Heart left ventricle (tissue), 16 donors: ENCODE results near the gene CD300C. TPM values are rescaled to one million over a fixed set of nuclear protein-coding genes. Genes with fewer than 3 reads are reported as not detected.

ENCODE experiments used
- ATAC-seq, 4 donors: fragments of 200-7000 bp; cut with Tn5 transposase; one replicate each; pipeline ENCODE4 v1.9.1; 2020 to 2022; ENCODE audit warnings: moderate library complexity in 4 of 4, mild to moderate bottlenecking in 3 of 4, moderate number of reproducible peaks in 1 of 4
- DNase-seq, 5 donors: peaks; one replicate each; pipeline ENCODE4 v3.0.0-alpha.2; 2020
- H3K27ac ChIP-seq, 12 donors: fragments of 200-600 bp; sonication (generic) in 4 of 12; one replicate each; pipeline versions ENCODE4 v1.5.0 to v1.8.0; 2016 to 2022; ENCODE audit warnings: mild to moderate bottlenecking in 2 of 12
- H3K27me3 ChIP-seq, 9 donors: fragments of 200-600 bp; sonication (generic) in 2 of 9; one replicate each; pipeline versions ENCODE4 v1.5.1 to v1.8.0; 2016 to 2022; ENCODE audit warnings: mild to moderate bottlenecking in 3 of 9
- H3K36me3 ChIP-seq, 9 donors: fragments of 200-600 bp; sonication (generic) in 2 of 9; one replicate each; pipeline versions ENCODE4 v1.5.0 to v1.8.0; 2018 to 2022; ENCODE audit warnings: mild to moderate bottlenecking in 2 of 9
- H3K4me1 ChIP-seq, 12 donors: fragments of 200-600 bp; sonication (generic) in 4 of 12; one replicate each; pipeline versions ENCODE4 v1.5.0 to v1.8.0; 2016 to 2022; ENCODE audit warnings: mild to moderate bottlenecking in 3 of 12
- H3K4me3 ChIP-seq, 12 donors: fragments of 200-600 bp; sonication (generic) in 4 of 12; one replicate each; pipeline versions ENCODE4 v1.5.0 to v1.8.0; 2017 to 2022; ENCODE audit warnings: mild to moderate bottlenecking in 9 of 12, moderate library complexity in 4 of 12
- H3K9me3 ChIP-seq, 12 donors: fragments of 200-600 bp; sonication (generic) in 4 of 12; one replicate each; pipeline versions ENCODE4 v1.5.0 to v1.8.0; 2016 to 2022; ENCODE audit warnings: mild to moderate bottlenecking in 1 of 12
- CTCF ChIP-seq, 12 donors: fragments of 200-600 bp; sonication (generic) in 4 of 12; IDR thresholded peaks; one replicate each; pipeline versions ENCODE4 v1.5.0 to v1.8.0; 2018 to 2022; ENCODE audit warnings: antibody characterized with exemption in 12 of 12, mild to moderate bottlenecking in 5 of 12
- POLR2A ChIP-seq, 2 donors: fragments of 450-650 bp; IDR thresholded peaks; one replicate each; pipeline ENCODE4 v1.6.1; 2017; ENCODE audit warnings: antibody characterized with exemption in 2 of 2, mild to moderate bottlenecking in 2 of 2, moderate library complexity in 2 of 2
- WGBS, 4 donors: extraction: QIAGEN DNeasy Blood & Tissue Kit in 2 of 4; methylation state at CpG; one replicate each; pipeline versions ENCODE4 v1.1.5 to v1.1.7; 2013 to 2018; 5-methylcytosine and 5-hydroxymethylcytosine counted together
- intact Hi-C, 10 donors: fragments of 100-400 bp; cut with DNase I; formaldehyde crosslinking; loops; one replicate each; pipeline versions ENCODE4 v1.11.1 to v1.14.2; 2022
- polyA plus RNA-seq, 2 donors: library from polyadenylated mRNA; stranded (reverse); fragments of 200-250 nt; gene quantifications; one replicate each; pipeline ENCODE4 v1.2.3, GENCODE V29; 2013
- total RNA-seq, 9 donors: library from RNA; depleted of rRNA in 2 of 9; stranded (reverse); fragments of >200 nt in 2 of 9; fragmentation: NEBNext Ultra II Directional in 3 of 9; extraction: Animal tissue kit (Norgen Biotek cat#: 25700) in 3 of 9; gene quantifications; one replicate each; pipeline versions ENCODE4 v1.1.0 to v1.2.4, GENCODE V29; 2016 to 2023
- donor health status: ischemic (EF 13 %, LVEDD 7.1; RV severe dilation, severe dysfunction).
- donor health status: healthy with polysubstance abuse.
- donor health status: DM: no; HTN: yes; CAD: no.
- donor health status: DM: no; HTN: no; CAD: no.
- donor health status: ischemic (EF 25% LVEDD 6.9; RV normal size, moderate dysfunction).
- donor health status: ischemic (EF 25% LVEDD 5.7; RV mildly dilated, moderate dysfunction).
- donor health status: healthy.
- donor health status: DM: yes; HTN: yes; CAD: no.
- donor health status: ischemic (EF 35%, LVEDD 5.7; RV mildly dilated, moderate dysfunction).
- donor health status: nonischemic (EF 11% LVEDD 7.7; RV severe dilation, severe dysfunction).
- donor health status: DM: yes; HTN: yes; CAD: no.
- donor health status: PGD.
- donor health status: ischemic (EF 29% LVEDD 5.4; RV normal size, mild dysfunction).
- donor health status: nonischemic (EF 23%, LVEDD 6.1; RV moderate dilation, normal function).

The CD300C gene
- total and polyA plus RNA-seq, 11 donors, result 0.11 to 5.0 (median 0.61) TPM; not detected in 3

- H3K27ac ChIP-seq, result peak overlapping the region in 1 of 12 donors; percentile 52
- no peak for ATAC-seq
- peaks cover 0 to 2% (median 0%) of the 10 kb centered on the region in 9 donors for H3K27me3 ChIP-seq
- H3K4me1 ChIP-seq, result peaks cover 0 to 50% (median 0%) of the 10 kb centered on the region in 12 donors
- H3K4me3 ChIP-seq, result no peak overlapping the region
- no peak for DNase-seq
- 73 to 96% (median 89%) methylated on average over 3 of the region's 3 CpGs for WGBS, 4 donors
- peaks cover 0 to 6% (median 0%) of the 10 kb centered on the region in 12 donors for H3K9me3 ChIP-seq
- intact Hi-C loops, result no loop called here
- no peaks in the 10 kb centered on the region for H3K36me3 ChIP-seq
- TF ChIP-seq POLR2A (IDR thresholded peaks at IDR 0.05), result no peak
- TF ChIP-seq CTCF (IDR thresholded peaks at IDR 0.05), result no peak
These were observed 29.2 kb downstream of the CD300C start for GRCh38 chr17:74516561-74517328.

- 72 to 82% (median 81%) methylated on average over 4 of the region's 4 CpGs for WGBS, 4 donors
- ATAC-seq (no peak), DNase-seq (no peak)
- H3K9me3 ChIP-seq, result peaks cover 0 to 6% (median 0%) of the 10 kb centered on the region in 12 donors
- TF ChIP-seq CTCF (IDR thresholded peaks at IDR 0.05) (no peak), POLR2A (IDR thresholded peaks at IDR 0.05) (no peak)
- H3K27me3 ChIP-seq, result peaks cover 0 to 2% (median 0%) of the 10 kb centered on the region in 9 donors
- H3K27ac ChIP-seq, result no peak overlapping the region
- peaks cover 0 to 45% (median 0%) of the 10 kb centered on the region in 12 donors for H3K4me1 ChIP-seq
- no peak overlapping the region for H3K4me3 ChIP-seq
- intact Hi-C loops, result no loop called here
- H3K36me3 ChIP-seq, result no peaks in the 10 kb centered on the region
These were observed 30.0 kb downstream of the CD300C start for GRCh38 chr17:74515941-74516340.

DNA sequence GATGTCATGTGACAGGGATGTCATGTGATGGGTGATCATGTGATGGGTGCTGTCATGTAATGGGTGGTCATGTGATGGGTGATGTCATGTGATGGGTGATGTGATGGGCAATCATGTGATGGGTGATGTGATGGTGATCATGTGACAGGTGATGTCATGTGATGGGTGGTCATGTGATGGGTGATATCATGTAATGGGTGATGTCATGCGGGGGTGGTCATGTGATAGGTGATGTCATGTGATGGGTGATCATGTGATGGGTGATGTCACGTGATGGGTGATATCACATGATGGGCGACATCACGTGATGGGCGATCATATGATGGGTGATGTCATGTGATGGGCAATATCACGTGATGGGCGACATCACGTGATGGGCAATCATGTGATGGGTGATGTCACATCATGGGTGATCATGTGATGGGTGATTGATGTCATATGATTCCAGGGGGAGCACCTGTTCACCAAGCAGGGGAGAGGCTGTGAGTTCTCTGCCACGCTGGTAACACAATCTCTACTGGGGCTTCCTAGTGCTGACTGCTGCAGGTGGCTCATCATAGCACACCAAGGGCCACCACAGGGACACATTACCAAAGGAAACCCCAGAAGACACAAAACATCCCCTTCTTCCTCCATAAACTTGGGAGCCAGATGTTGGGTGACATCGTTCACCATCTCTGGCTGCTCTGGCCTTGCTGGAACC, 31.1 kb downstream of the CD300C start:
- H3K27ac ChIP-seq, result no peak overlapping the region
- DNase-seq (no peak), ATAC-seq (no peak)
- H3K4me3 ChIP-seq, result no peak overlapping the region
- intact Hi-C loops, result no loop called here
- no peaks in the 10 kb centered on the region for H3K36me3 ChIP-seq
- peaks cover 0 to 6% (median 0%) of the 10 kb centered on the region in 12 donors for H3K9me3 ChIP-seq
- peaks cover 0 to 37% (median 0%) of the 10 kb centered on the region in 12 donors for H3K4me1 ChIP-seq
- H3K27me3 ChIP-seq, result peaks cover 0 to 2% (median 0%) of the 10 kb centered on the region in 9 donors
- 93 to 96% (median 94%) methylated on average over 10 of the region's 10 CpGs for WGBS, 4 donors
- no peak for TF ChIP-seq POLR2A (IDR thresholded peaks at IDR 0.05)
- TF ChIP-seq CTCF (IDR thresholded peaks at IDR 0.05), result no peak

DNA sequence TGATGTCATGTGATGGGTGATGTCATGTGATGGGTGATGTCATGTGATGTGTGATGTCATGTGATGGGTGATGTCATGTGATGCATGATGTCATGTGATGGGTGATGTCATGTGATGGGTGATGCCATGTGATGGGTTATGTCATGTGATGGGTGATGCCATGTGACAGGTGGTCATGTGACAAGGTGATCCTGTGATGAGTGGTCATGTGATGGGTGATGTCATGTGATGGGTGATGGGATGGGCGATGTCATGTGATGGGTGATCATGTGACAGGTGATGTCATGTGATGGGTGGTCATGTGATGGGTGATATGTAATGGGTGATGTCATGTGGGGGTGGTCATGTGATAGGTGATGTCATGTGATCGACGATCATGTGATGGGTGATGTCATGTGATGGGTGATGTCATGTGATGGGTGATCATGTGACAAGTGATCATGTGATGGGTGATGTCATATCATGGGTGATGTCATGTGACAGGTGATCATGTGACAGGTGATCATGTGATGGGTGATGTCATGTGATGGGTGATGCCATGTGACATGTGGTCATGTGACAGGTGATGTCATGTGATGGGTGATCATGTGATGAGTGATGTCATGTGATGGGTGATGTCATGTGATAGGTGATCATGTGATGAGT, 31.8 kb downstream of the CD300C start:
- ATAC-seq (no peak), DNase-seq (no peak)
- H3K27ac ChIP-seq, result no peak overlapping the region
- H3K9me3 ChIP-seq, result peaks cover 0 to 6% (median 0%) of the 10 kb centered on the region in 12 donors
- no peak overlapping the region for H3K4me3 ChIP-seq
- H3K4me1 ChIP-seq, result peaks cover 0 to 36% (median 0%) of the 10 kb centered on the region in 12 donors
- no peaks in the 10 kb centered on the region for H3K36me3 ChIP-seq
- no peak for TF ChIP-seq POLR2A (IDR thresholded peaks at IDR 0.05)
- WGBS, 4 donors, result 14 to 75% (median 56%) methylated on average over 3 of the region's 3 CpGs
- intact Hi-C loops, result no loop called here
- peaks cover 0 to 2% (median 0%) of the 10 kb centered on the region in 9 donors for H3K27me3 ChIP-seq
